ENCODE results near the gene GLP2R.

Gene GLP2R

DNA sequence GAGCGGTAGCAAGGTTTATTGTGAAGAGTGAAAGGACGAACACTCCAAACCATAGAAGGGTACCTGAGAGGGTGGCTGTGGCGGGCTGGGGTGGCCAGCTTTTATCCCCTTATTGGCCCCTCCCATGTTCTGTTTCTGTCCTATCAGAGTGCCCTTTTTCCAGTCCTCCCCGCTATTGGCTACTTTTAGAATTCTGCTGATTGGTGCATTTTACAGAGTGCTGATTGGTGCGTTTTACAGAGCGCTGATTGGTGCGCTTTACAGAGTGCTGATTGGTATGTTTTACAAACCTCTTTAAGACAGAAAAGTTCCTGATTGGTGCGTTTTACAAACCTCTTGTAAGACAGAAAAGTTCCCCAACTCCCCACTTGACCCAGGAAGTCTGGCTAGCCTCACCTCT, 16.3 kb upstream of the GLP2R start:
- Histone ChIP-seq H3K27ac (no peak overlapping the region), H3K9me3 (ENCODE audit: severe bottlenecking) (no peaks in the 10 kb centered on the region), H3K27me3 (ENCODE audit: insufficient read depth, low read depth, severe bottlenecking) (no peaks in the 10 kb centered on the region), H3K36me3 (no peaks in the 10 kb centered on the region), H3K4me3 (ENCODE audit: low read depth, low read length) (no peak overlapping the region)
- no peak for DNase-seq
- no peak for TF ChIP-seq CTCF (IDR thresholded peaks at IDR 0.05; ENCODE audit: low read depth, low read length)

DNA sequence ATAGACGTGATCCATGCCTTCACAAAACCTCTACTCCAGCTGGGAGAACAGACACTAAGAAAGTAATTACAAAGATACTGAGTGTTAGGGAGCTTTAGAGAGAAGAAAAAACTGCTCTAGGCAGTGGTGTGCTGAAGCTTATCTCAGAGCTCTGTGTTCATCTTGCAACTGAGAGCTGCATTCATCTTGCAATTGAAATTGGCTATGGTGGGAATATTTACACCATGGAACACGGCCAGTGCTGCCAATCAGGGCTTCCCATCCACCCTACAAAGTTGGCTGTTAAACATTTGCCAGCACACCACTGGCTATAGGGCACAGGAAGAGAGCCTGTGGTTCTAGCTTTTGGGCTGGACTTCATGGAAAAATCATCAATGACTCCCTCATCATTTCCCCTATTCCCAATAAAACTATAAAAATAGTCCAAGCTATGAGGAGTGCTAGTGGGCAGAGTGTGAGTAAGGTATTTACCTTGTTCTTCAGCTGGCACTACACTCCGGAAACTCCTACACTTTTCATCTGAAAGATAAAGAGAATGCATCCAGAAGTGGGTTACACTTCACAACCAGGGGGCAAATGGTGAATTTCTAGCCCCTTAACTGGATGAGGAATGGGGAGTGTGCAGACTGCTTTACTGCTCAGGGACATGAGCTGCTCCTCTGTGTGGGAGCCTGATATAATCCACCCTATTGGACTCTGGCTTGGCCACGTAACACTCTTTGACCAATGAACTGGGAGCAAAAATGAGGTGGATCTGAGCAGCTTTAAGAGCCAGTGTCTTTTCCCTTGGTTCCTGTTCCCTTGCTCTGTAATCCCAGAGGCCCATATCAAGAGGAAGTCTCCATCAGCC, 15.4 kb upstream of the GLP2R start:
- no peak for DNase-seq
- no peak for TF ChIP-seq CTCF (IDR thresholded peaks at IDR 0.05; ENCODE audit: low read depth, low read length)
- Histone ChIP-seq H3K9me3 (ENCODE audit: severe bottlenecking) (no peaks in the 10 kb centered on the region), H3K36me3 (no peaks in the 10 kb centered on the region), H3K27me3 (ENCODE audit: insufficient read depth, low read depth, severe bottlenecking) (no peaks in the 10 kb centered on the region), H3K27ac (no peak overlapping the region), H3K4me3 (ENCODE audit: low read depth, low read length) (no peak overlapping the region)

DNA sequence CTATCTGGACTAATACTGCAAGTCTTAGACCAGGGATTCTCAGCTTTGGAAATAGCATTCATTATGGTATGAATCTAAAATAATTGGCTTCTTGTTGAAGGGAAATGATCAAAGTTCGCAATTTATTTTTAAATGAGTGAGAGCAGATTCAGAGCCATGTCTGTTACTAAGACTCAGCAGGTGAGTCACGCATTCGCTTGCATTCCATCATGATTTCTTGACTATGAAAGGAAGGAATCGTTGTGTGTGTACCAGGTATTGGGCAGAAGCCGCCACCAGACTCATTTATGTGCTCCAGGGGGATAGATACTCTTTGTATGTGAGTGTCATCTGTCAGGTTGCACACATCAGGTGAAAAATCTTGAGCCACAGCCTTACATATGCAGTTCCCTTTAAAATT, 14.6 kb upstream of the GLP2R start:
- no peaks in the 10 kb centered on the region for H3K9me3 ChIP-seq (ENCODE audit: severe bottlenecking)
- no peak overlapping the region for H3K4me3 ChIP-seq (ENCODE audit: low read depth, low read length)
- no peak for DNase-seq
- TF ChIP-seq CTCF (IDR thresholded peaks at IDR 0.05; ENCODE audit: low read depth, low read length), result no peak
- no peaks in the 10 kb centered on the region for H3K36me3 ChIP-seq
- no peaks in the 10 kb centered on the region for H3K27me3 ChIP-seq (ENCODE audit: insufficient read depth, low read depth, severe bottlenecking)
- H3K27ac ChIP-seq, result no peak overlapping the region

DNA sequence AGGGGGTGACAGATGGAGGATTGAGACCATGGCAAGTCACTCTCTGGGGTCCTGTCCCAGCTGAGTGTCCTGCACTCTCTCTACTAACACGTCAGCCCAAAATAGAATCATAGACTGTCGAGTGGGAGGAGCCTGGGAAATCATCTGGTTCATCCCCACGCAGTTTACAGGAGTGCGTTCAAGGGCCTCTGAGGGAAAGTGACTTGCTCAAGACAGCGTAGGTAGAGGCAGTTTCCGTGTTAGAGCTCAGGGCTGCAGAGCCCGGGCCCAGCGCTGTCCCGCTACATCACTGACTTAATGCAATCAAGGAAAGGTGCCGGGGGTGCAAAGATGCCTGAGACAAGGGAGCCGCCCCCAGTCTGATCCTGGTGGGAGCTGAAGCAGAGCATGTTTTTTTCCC, 14.2 kb upstream of the GLP2R start:
- Histone ChIP-seq H3K36me3 (no peaks in the 10 kb centered on the region), H3K27ac (no peak overlapping the region)
- DNase-seq, result no peak

DNA sequence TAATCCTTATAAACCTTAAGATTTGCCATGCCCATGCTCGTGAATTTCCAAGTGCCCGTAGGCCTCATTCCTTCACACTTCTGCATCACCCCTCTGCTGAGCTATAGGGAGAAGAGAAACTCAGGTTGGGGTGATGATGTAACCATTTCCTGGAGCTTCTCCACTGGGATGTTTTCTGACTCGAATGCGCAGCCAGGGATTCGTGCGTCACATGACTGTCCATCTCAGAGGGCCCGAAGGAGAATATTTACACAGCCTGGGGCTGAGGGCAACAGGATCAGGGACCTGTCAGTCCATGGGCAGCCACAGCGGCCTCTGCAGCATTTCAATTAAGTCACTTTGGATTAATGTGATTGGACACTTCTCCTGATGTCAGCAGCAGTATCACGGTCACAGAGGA, 12.6 kb upstream of the GLP2R start:
- H3K4me3 ChIP-seq (ENCODE audit: low read depth, low read length), result no peak overlapping the region
- DNase-seq, result no peak
- no peak for TF ChIP-seq CTCF (IDR thresholded peaks at IDR 0.05; ENCODE audit: low read depth, low read length)
- no peaks in the 10 kb centered on the region for H3K27me3 ChIP-seq (ENCODE audit: insufficient read depth, low read depth, severe bottlenecking)
- no peak overlapping the region for H3K27ac ChIP-seq
- no peaks in the 10 kb centered on the region for H3K9me3 ChIP-seq (ENCODE audit: severe bottlenecking)
- H3K36me3 ChIP-seq, result no peaks in the 10 kb centered on the region

More for the DNA sequence above, 14.2 kb upstream of the GLP2R start:
- no peaks in the 10 kb centered on the region for H3K27me3 ChIP-seq (ENCODE audit: insufficient read depth, low read depth, severe bottlenecking)
- no peaks in the 10 kb centered on the region for H3K9me3 ChIP-seq (ENCODE audit: severe bottlenecking)
- no peak for TF ChIP-seq CTCF (IDR thresholded peaks at IDR 0.05; ENCODE audit: low read depth, low read length)
- H3K4me3 ChIP-seq (ENCODE audit: low read depth, low read length), result no peak overlapping the region

All from WERI-Rb-1 (cell line).